GM12892 (cell line): Measurements from ENCODE around the gene UNC5C.

Experiments used
- DNase-seq: peaks from one replicate; pipeline ENCODE4 v3.0.0; 2011; ENCODE audit not compliant: insufficient read length
- FAIRE-seq: peaks from 2 replicates; lab custom pipeline; 2011; peaks lifted over from hg19 to GRCh38; lab: Jason Lieb, UNC
- POLR2A ChIP-seq: IDR thresholded peaks from 2 replicates; pipeline ENCODE4 v1.6.1; 2011; ENCODE audit warnings: low read depth, low read length, control low read depth
- POLR2AphosphoS5 ChIP-seq: IDR thresholded peaks from 2 replicates; pipeline ENCODE4 v1.6.1; 2011; ENCODE audit warnings: low read depth, low read length, control low read depth
- TAF1 ChIP-seq: IDR thresholded peaks from 2 replicates; pipeline ENCODE4 v1.6.1; 2011; ENCODE audit warnings: low read depth, mild to moderate bottlenecking, control low read depth, low read length, borderline replicate concordance

The UNC5C gene

DNA sequence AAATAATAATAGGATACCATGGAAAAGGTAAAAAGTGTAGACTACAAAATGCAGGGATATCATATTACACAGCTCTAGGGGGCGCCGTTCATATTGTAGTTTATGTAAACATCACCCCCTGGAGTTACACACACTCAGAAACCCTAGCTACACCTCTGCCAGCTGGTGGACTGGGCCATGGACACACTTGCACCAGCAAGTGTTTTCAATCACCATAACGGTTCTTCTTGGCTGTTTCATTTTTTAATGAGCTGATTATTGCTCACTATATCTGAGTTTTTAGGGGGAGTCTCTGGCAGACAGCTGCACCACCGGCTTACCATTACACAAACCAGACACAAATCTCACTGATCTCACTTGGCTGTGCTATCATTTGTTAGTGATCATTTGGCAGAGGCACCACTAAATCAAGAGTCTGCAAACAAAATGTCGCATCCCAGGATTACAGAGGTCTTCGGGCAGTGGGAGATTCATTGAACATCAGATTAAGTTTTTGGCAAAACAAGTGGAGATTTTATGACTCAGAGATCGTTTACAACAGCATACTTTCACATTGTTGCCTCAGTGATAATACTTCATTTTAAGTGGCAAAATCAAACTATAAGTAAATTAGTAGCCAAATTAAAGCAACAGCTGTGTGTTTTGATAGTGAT is 185.7 kb downstream of the UNC5C start:
- FAIRE-seq (no peak), DNase-seq (no peak)
- TF ChIP-seq TAF1 (no peak), POLR2AphosphoS5 (no peak), POLR2A (no peak)

DNA sequence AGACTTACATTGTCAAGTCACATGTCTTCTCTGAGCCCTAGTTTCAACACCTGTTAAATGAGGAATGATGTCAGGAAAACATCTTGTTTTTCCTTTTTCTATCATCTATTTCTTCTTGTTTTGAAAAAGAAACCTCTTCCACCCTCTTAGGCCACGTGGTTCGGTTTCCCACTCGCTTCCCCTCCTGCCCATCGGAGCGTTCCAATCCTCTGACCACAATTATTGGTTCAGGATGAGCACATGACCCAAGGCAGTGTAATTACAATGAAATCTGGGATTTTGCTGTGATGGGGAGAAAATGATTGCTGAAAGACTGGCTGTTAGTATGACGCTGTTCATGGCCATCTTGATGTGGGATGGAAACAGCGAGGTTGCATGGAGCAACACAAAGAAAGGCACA is 186.7 kb downstream of the UNC5C start:
- TF ChIP-seq TAF1 = no peak
- TF ChIP-seq POLR2A = no peak
- no peak for TF ChIP-seq POLR2AphosphoS5
- DNase-seq = no peak
- no peak for FAIRE-seq

DNA sequence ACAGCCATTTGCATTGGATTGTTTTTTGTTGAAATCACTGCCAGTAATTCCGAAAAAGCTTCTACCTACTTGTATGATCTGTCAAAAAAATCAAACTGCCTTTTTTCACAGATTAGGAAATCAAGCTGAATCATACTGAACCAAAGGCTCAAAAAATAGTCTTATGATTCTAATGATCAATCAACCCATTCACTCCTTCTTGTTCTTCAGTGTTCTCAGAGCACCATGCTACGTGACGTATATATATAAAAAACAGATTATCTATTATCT is 187.1 kb downstream of the UNC5C start:
- no peak for TF ChIP-seq POLR2AphosphoS5
- TF ChIP-seq POLR2A = no peak
- TF ChIP-seq TAF1 = no peak
- DNase-seq (no peak), FAIRE-seq (no peak)

DNA sequence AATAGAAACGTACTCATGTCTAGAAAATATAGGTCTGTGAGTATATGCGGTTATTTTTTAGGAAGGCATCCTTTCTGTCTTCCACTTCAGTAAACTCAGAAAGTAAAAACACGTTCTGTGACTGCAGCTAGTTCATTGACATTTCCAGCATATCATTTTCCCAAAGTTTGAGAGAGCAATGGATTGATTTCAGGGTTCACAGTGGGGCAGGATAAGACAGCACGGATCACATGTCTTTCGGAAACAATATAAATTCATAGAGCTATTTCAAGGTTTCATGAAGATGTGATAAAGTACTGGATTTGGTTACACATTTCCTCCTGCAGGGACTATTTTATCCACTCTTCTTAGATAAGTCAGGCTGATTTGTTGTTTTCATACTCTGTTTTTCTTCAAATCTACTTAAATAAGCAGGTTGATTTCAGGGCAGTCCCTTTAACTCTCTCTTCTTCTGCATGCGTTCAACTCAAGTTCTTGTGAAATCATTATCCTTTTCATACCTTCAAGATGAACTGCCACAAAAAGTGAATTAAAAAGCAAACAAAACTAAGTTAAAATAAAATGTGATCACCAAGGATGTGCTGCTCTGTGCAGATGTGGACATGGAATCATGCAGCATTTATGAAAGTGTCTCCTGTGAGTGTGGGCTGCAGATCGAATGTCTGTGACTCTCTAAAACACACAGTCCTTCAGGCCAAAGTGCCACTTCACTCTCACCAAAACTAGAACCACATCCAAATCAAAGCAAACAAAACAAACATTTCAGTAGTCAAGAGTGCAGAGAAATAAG is 187.7 kb downstream of the UNC5C start:
- TF ChIP-seq POLR2A (no peak), POLR2AphosphoS5 (no peak), TAF1 (no peak)
- no peak for DNase-seq
- no peak for FAIRE-seq

DNA sequence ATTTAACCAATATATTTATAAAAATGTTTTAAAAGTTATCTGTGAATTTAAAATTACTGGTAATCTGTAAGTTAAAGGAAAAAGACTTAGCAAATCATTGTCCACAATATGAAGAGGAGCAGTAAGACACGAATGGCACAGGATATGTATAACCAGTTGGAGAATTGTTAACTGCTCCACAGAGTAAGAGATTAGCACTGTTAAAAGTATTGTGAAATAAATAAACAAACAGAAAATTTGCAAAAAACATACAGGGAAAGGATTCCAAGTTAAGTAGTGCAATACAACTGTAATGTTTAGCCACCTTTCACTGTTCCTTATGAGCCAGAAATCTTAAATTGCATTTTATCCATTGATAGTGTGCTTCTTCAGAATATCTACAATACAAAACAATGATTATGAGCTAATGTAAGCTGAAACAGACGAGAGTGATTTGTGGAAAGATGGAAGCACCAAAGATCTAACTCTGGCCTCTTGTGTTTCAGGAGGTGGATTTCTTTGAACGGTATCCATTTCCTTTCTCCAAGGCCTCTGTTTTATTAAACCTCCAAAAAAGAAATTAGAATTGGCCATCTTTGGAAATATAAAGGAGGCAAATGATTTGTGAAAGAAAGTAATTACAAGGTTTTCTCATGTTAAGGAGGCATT is 188.4 kb downstream of the UNC5C start:
- TF ChIP-seq POLR2AphosphoS5 (no peak), POLR2A (no peak), TAF1 (no peak)
- DNase-seq (no peak), FAIRE-seq (no peak)

DNA sequence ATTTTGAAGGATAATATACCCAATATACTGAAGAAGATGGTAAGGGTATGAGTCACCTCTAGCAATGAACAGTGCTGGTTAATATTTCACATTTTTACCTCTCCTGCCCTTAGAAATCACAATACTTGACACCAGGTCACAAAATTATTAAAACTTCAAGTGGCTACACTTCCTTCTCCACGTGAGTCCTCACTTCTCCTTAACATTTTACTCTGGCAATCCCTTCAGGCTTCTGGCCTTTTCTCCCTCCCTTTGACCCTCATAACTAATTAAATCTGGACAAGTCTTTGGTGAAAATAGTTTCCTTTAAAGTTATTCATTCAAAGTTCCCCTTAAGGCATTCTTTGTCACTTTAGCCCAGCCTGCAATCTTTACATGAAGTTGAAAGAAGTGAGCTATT is 190.4 kb downstream of the UNC5C start:
- DNase-seq (no peak), FAIRE-seq (no peak)
- TF ChIP-seq TAF1 (no peak), POLR2A (no peak), POLR2AphosphoS5 (no peak)

DNA sequence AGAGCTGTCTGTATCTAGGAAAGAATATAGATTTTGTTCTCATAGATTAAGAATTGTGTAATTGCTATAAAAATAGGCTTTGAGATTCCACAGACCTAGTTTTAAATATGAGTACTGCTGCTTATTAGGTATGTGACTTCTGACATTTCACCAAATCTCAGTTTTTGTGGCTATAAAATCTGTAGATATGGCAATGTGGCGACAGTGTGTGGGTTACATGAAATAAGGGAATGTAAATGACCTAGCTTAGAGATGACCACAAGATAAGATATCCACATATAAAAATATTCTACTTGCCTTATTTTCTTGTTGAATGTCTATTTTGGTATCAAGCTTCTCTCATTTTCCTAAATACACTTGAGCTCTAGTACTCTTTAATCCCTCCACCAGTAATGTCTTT is 193.8 kb downstream of the UNC5C start:
- no peak for TF ChIP-seq TAF1
- no peak for TF ChIP-seq POLR2A
- no peak for TF ChIP-seq POLR2AphosphoS5
- FAIRE-seq (no peak), DNase-seq (no peak)

DNA sequence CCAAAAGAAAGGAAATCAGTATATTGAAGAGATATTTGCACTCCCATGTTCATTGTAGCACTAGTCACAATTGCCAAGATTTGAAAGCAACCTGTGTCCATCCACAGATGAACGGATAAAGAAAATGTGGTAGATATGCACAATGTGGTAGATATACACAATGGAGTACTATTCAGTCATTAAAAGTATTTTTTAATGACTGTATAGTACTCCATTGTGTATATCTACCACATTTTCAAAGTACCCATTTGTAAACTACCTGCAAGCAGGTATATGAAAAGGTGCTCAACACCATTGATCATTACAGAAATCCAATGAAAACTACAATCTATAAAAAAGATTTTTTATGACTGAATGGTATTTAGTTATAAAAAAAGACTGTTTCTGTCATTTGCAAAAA is 200.4 kb downstream of the UNC5C start:
- TF ChIP-seq POLR2A = no peak
- TF ChIP-seq TAF1 = no peak
- no peak for TF ChIP-seq POLR2AphosphoS5
- FAIRE-seq (no peak), DNase-seq (no peak)

DNA sequence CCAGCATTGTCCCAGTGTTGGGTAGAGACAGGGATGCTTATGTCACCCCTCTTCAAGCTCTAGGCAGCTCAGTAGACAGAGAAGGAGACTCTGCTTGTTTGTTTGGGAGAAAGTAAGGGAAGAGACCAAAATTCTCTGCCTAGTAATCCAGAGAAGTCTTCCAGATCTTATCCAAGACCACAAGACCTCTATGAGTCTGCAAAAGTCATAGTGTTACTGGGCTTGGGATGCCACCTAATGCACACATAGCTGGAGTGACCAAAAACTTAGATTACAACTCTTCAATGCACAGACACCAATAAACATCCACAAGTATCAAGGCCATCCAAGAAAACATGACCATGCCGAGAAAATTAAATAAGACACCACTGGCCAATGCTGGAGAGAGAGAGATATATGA is 205.5 kb downstream of the UNC5C start:
- DNase-seq = no peak
- no peak for FAIRE-seq
- TF ChIP-seq POLR2AphosphoS5 (no peak), POLR2A (no peak)

DNA sequence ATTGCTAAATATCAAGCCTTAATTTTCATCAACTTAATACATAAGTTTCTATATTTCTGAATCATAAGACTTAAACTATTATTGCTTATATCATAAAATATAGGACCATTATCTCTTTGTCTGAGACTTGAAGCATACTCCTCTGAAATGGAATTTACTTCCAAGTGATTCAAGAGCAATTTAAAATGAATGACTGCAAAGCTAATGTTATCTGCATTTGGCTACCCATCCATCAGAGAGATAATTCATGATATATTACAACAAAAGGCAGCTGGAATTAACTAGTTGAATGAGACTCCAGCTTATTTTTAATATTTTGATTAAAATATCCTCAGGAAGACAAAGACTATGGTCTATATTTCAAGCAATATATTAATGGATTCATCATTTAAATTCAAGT is 208.6 kb downstream of the UNC5C start:
- FAIRE-seq (no peak), DNase-seq (no peak)
- no peak for TF ChIP-seq POLR2AphosphoS5

DNA sequence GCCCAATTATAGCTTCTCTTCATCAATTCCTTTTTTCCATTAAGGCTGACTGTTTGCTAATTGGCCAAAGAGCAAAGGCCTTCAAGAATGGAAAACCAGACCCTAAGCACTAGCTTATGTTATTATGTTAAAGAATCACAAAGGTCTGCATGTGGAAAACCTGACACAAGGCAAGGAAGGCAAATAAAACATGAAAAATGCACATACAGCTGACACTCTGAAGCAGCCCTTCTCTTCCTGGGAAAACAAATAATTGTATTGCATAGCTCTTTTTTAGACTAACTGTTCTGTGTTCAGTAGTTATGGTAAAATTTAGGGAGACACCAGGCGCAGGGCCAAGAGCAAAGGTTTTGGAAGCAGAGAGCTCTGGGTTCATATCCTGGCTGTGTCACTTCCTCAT is 223.1 kb downstream of the UNC5C start:
- FAIRE-seq (no peak), DNase-seq (no peak)
- TF ChIP-seq TAF1 = no peak
- no peak for TF ChIP-seq POLR2A
- no peak for TF ChIP-seq POLR2AphosphoS5

DNA sequence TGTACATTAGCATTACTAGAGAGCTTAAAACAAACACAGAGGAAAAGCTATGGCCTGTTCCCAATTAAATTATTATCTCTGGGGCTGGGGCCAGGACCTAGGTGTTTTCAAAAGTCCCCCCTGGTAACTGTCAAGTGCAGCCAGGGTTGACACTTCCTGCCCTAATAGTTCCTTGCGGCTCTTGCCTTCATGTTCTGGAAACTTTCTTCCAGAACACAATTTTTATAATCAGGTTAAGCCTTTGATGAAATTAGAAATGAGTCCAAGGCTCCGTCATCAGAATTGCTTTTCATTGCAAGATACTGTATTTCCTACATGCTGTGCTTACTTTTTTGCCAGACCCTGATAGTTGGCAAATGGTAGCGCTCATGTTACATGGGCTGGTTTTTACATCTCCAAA is 229.6 kb downstream of the UNC5C start:
- TF ChIP-seq POLR2AphosphoS5 (no peak), TAF1 (no peak), POLR2A (no peak)
- no peak for FAIRE-seq
- no peak for DNase-seq

DNA sequence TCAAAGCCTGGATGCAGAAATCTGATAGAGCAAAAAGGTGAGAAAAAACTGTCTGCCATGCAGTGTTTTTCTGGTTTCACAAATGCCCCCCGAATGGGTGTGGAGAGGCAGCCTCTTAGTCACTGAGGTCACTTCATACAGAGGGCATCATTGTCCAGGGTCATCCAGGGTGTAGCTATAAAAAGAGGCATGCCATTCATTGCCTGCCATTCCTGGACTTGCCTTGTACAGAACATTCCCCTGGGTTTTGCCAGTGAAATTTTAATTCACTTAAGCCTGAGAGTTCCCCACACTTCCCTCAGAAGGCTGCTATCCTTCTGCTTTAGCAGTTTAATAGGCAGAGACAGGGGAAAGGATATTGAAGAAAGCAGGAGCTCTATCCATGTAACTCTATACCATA is 230.3 kb downstream of the UNC5C start:
- DNase-seq = no peak
- TF ChIP-seq POLR2AphosphoS5 (no peak), POLR2A (no peak), TAF1 (no peak)
- FAIRE-seq = no peak
